ENCODE results near the gene ADIPOR2. TPM values are rescaled to one million over a fixed set of nuclear protein-coding genes. Genes with fewer than 3 reads are reported as not detected.

ADIPOR2 gene
- total and polyA plus RNA-seq, 2 of the 4 experiments (the other 2 are of a cell fraction) = 20.0 to 24.9 TPM

DNA sequence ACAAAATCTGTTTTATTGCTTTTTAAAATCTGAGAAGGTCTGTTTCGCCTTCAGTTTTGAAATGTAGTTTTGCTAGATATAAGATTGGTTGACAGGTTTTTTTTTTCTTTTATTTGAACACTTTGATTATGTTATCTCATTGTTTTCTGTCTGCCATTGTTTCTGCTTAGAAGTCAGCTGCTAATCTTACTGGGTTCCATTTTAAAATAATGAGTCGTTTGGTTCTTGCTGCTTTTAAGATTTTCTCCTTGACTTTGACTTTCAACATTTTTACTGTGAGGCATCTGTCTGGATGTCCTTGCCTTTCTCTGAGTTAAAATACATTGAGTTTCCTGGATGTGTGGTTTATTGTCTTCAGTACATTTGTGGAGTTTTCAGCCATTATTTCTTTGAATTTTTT is 56.7 kb downstream of the ADIPOR2 start:
- no peak overlapping the region for H4K5ac ChIP-seq (ENCODE audit: low read depth, low read length)
- H2AFZ ChIP-seq (replicated peaks; ENCODE audit: low read length, poor library complexity) = no peak overlapping the region
- H2BK15ac ChIP-seq (ENCODE audit: low read depth, low read length) = no peak overlapping the region
- TF ChIP-seq RCOR1 (IDR thresholded peaks at IDR 0.05; ENCODE audit: insufficient replicate concordance, low read length) (no peak), CTCF (conservative IDR thresholded peaks at IDR 0.05; ENCODE audit: low read depth, low read length) (no peak), MXI1 (IDR thresholded peaks at IDR 0.05; ENCODE audit: borderline replicate concordance, low read depth, low read length) (no peak), ELK1 (IDR thresholded peaks at IDR 0.05; ENCODE audit: borderline replicate concordance, low read depth, low read length) (no peak), SMC3 (IDR thresholded peaks at IDR 0.05; ENCODE audit: low read depth, low read length) (no peak)
- TF ChIP-seq, protein P1, sequence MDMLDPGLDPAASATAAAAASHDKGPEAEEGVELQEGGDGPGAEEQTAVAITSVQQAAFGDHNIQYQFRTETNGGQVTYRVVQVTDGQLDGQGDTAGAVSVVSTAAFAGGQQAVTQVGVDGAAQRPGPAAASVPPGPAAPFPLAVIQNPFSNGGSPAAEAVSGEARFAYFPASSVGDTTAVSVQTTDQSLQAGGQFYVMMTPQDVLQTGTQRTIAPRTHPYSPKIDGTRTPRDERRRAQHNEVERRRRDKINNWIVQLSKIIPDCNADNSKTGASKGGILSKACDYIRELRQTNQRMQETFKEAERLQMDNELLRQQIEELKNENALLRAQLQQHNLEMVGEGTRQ (IDR thresholded peaks at IDR 0.05; ENCODE audit: low read depth, low read length) = no peak
- peaks cover 23 to 38% of the 10 kb centered on the region in 2 experiments for H3K79me1 ChIP-seq (ENCODE audit: low read depth in 1 of 2, low read length in 2 of 2)
- H2AK5ac ChIP-seq (ENCODE audit: low read depth, low read length) = no peak overlapping the region
- DNase-seq = no peak
- H2BK20ac ChIP-seq (ENCODE audit: low read depth, low read length) = no peak overlapping the region
- CTCF ChIA-PET = no interaction called here
- H3K9me3 ChIP-seq (ENCODE audit: control insufficient read depth, insufficient read depth, low read length) = peaks cover 5% of the 10 kb centered on the region
- WGBS, 2 experiments (ENCODE audit: extremely low coverage in 2 of 2, insufficient read length in 1 of 2) = no CpG with 5 or more reads among the region's 2 CpGs
- H3K14ac ChIP-seq (replicated peaks; ENCODE audit: low read depth, low read length) = no peak overlapping the region
- no peak overlapping the region for H3K56ac ChIP-seq (ENCODE audit: extremely low read depth, insufficient read depth, low read length)
- H3K23ac ChIP-seq (ENCODE audit: low read depth, low read length) = no peak overlapping the region
- H2BK5ac ChIP-seq (ENCODE audit: low read depth, low read length, poor library complexity, severe bottlenecking) = no peak overlapping the region
- no peak for ATAC-seq (ENCODE audit: low read depth)
- peaks cover 8% of the 10 kb centered on the region for H4K20me1 ChIP-seq (ENCODE audit: insufficient read depth, low read length)
- in situ Hi-C loops (cut with MboI; ENCODE audit: low sequenced_read_pairs) = no loop called here
- H3K27ac ChIP-seq (ENCODE audit: insufficient read depth, low read length) = no peak overlapping the region
- no peak overlapping the region for H4K91ac ChIP-seq (ENCODE audit: insufficient read depth, low read depth, low read length)
- dilution Hi-C loops (cut with HindIII; ENCODE audit: low sequenced_read_pairs, unreplicated experiment) = no loop called here
- H3K4me2 ChIP-seq (ENCODE audit: low read depth, low read length) = no peak overlapping the region
- H2BK120ac ChIP-seq (ENCODE audit: low read depth, low read length) = no peak overlapping the region
- H2AK9ac ChIP-seq (replicated peaks; ENCODE audit: low read depth, low read length, poor library complexity) = no peak overlapping the region
- peaks cover 2% of the 10 kb centered on the region; the same call in 1 of the 2 replicates for H3K4me1 ChIP-seq (ENCODE audit: control insufficient read depth, insufficient read depth, low read length)
- H3K4me3 ChIP-seq (ENCODE audit: insufficient read depth, low read depth, low read length) = no peak overlapping the region
- no peak overlapping the region for H3K9ac ChIP-seq (ENCODE audit: low read depth, low read length)
- H3K4ac ChIP-seq (ENCODE audit: low read depth, low read length) = no peak overlapping the region
- no peak overlapping the region for H3K18ac ChIP-seq (ENCODE audit: low read depth, low read length)
- POLR2A ChIA-PET (ENCODE audit: unreplicated experiment) = no interaction called here
- H3K9me1 ChIP-seq (ENCODE audit: insufficient read depth, low read length) = no peaks in the 10 kb centered on the region
- no peaks in the 10 kb centered on the region for H3K27me3 ChIP-seq (ENCODE audit: control insufficient read depth, insufficient read depth, low read length)
- no peaks in the 10 kb centered on the region for H3K36me3 ChIP-seq (ENCODE audit: control insufficient read depth, insufficient read depth, low read length)
- BruUV-seq (replicated peaks) = no TSS peak
- no peak overlapping the region for H4K8ac ChIP-seq (ENCODE audit: low read depth in 2 of 2, low read length in 2 of 2)
- intact Hi-C loops (cut with micrococcal nuclease) = no loop called here
